A673 (cell line): ENCODE data around the gene TMEM72. TPM values are rescaled to one million over a fixed set of nuclear protein-coding genes. Genes with fewer than 3 reads are reported as not detected.

Experiments used
- BruUV-seq: library from RNA; stranded (reverse); fragments of 400-500 nt; replicated peaks from 2 replicates; lab custom pipeline; 2021; lab: Mats Ljungman, UMichigan
- CTCF ChIA-PET: fragments of 300-600 bp; sonication (Branson Sonifier 250); formaldehyde crosslinking; loops from one replicate; lab custom pipeline; 2022; ENCODE audit warnings: antibody characterized with exemption; lab: Charles Lee
- POLR2A ChIA-PET: fragments of 300-600 bp; sonication (Branson Sonifier 250); formaldehyde crosslinking; loops from one replicate; lab custom pipeline; 2022; ENCODE audit warnings: antibody characterized with exemption; ENCODE audit not compliant: low non-redundant PET; lab: Charles Lee
- DNase-seq: peaks from one replicate; pipeline ENCODE4 v3.0.0-alpha.2; 2015; ENCODE audit warnings: low spot score
- H3K27ac ChIP-seq: fragments of 200-600 bp; sonication (generic); 2 replicates; pipeline ENCODE4 v1.5.1; 2016; ENCODE audit warnings: mixed run types, low read depth, mild to moderate bottlenecking, mixed read lengths, antibody characterized with exemption, low read length; ENCODE audit not compliant: poor library complexity, severe bottlenecking
- H3K27me3 ChIP-seq: fragments of 200-600 bp; sonication (generic); replicated peaks from 2 replicates; pipeline ENCODE4 v1.6.1; 2017; ENCODE audit warnings: mixed run types, low read depth, mild to moderate bottlenecking, mixed read lengths, antibody characterized with exemption, low read length; ENCODE audit not compliant: insufficient read depth, poor library complexity
- H3K36me3 ChIP-seq: fragments of 200-600 bp; sonication (generic); 2 replicates; pipeline ENCODE4 v1.6.1; 2016; ENCODE audit warnings: mixed run types, mild to moderate bottlenecking, mixed read lengths, antibody characterized with exemption, low read length; ENCODE audit not compliant: insufficient read depth, poor library complexity, severe bottlenecking
- H3K4me1 ChIP-seq: fragments of 200-600 bp; sonication (generic); 2 replicates; pipeline ENCODE4 v1.6.1; 2017; ENCODE audit warnings: mixed run types, mild to moderate bottlenecking, mixed read lengths, antibody characterized with exemption, low read length; ENCODE audit not compliant: insufficient read depth, poor library complexity, severe bottlenecking
- H3K4me3 ChIP-seq: fragments of 200-600 bp; sonication (generic); 2 replicates; pipeline ENCODE4 v1.5.1; 2016; ENCODE audit warnings: low read depth, mixed run types, mild to moderate bottlenecking, mixed read lengths, low read length; ENCODE audit not compliant: poor library complexity, severe bottlenecking
- H3K9me3 ChIP-seq: fragments of 200-600 bp; sonication (generic); 2 replicates; pipeline ENCODE4 v1.6.1; 2016; ENCODE audit warnings: mixed run types, low read depth, mild to moderate bottlenecking, mixed read lengths, antibody characterized with exemption, low read length; ENCODE audit not compliant: poor library complexity, severe bottlenecking
- CTCF ChIP-seq: fragments of 300-800, 200-600 bp; sonication (generic); conservative IDR thresholded peaks from 2 replicates; pipeline ENCODE4 v1.5.1; 2017; ENCODE audit warnings: low read depth, mild to moderate bottlenecking, antibody characterized with exemption, low read length, moderate library complexity, mixed read lengths
- EZH2 ChIP-seq: fragments of 200-600 bp; sonication (generic); IDR thresholded peaks from 2 replicates; pipeline ENCODE4 v1.6.1; 2017; ENCODE audit warnings: borderline replicate concordance, low read depth, mild to moderate bottlenecking, mixed read lengths, antibody characterized with exemption, low read length; ENCODE audit not compliant: poor library complexity, severe bottlenecking
- intact Hi-C: fragments of 100-400 bp; cut with micrococcal nuclease; formaldehyde crosslinking; loops from one replicate; pipeline ENCODE4 v1.10.0; 2022; ENCODE audit not compliant: unreplicated experiment
- total RNA-seq: library from RNA; stranded (reverse); gene quantifications from 2 replicates; pipeline ENCODE4 v1.2.3, GENCODE V29; 2021

The TMEM72 gene
- total RNA-seq, 1 experiment from 2014 or later, result 0.80 TPM

- TF ChIP-seq EZH2 (no peak), CTCF (no peak)
- H3K4me1 ChIP-seq, result peaks cover 13% of the 10 kb centered on the region
- H3K36me3 ChIP-seq, result no peaks in the 10 kb centered on the region
- no peak overlapping the region for H3K27ac ChIP-seq
- BruUV-seq, result no TSS peak
- CTCF ChIA-PET, result no interaction called here
- intact Hi-C loops, result no loop called here
- no peak overlapping the region for H3K4me3 ChIP-seq
- no peak for DNase-seq
- POLR2A ChIA-PET, result no interaction called here
- H3K9me3 ChIP-seq, result no peaks in the 10 kb centered on the region
- no peaks in the 10 kb centered on the region for H3K27me3 ChIP-seq
Measured at GRCh38 chr10:44956226-44956625, 45.1 kb downstream of the TMEM72 start.

- H3K36me3 ChIP-seq, result no peaks in the 10 kb centered on the region
- intact Hi-C loops, result no loop called here
- ChIA-PET POLR2A (no interaction called here), CTCF (no interaction called here)
- no peak overlapping the region for H3K27ac ChIP-seq
- H3K4me1 ChIP-seq, result peaks cover 13% of the 10 kb centered on the region
- no peaks in the 10 kb centered on the region for H3K27me3 ChIP-seq
- BruUV-seq, result no TSS peak
- DNase-seq, result no peak
- no peak overlapping the region for H3K4me3 ChIP-seq
- H3K9me3 ChIP-seq, result no peaks in the 10 kb centered on the region
- TF ChIP-seq CTCF, result no peak
- no peak for TF ChIP-seq EZH2
Measured at GRCh38 chr10:44956717-44957706, 45.9 kb downstream of the TMEM72 start.

GRCh38 chr10:44958196-44958897 is 47.2 kb downstream of the TMEM72 start:
- intact Hi-C loops, result no loop called here
- H3K27me3 ChIP-seq, result no peaks in the 10 kb centered on the region
- peaks cover 13% of the 10 kb centered on the region for H3K4me1 ChIP-seq
- H3K36me3 ChIP-seq, result no peaks in the 10 kb centered on the region
- DNase-seq, result no peak
- H3K27ac ChIP-seq, result no peak overlapping the region
- H3K4me3 ChIP-seq, result peak overlapping the region; percentile 78
- ChIA-PET CTCF (no interaction called here), POLR2A (no interaction called here)
- no peaks in the 10 kb centered on the region for H3K9me3 ChIP-seq
- BruUV-seq, result no TSS peak
- no peak for TF ChIP-seq EZH2
- TF ChIP-seq CTCF, result no peak
